MM.1S (cell line): Measurements from ENCODE around the gene CACNB2.

Experiments
- DNase-seq: peaks from one replicate; pipeline ENCODE4 v3.0.0-alpha.2; 2015
- H2AFZ ChIP-seq: fragments of 300-600 bp; sonication (generic); 2 replicates; pipeline ENCODE4 v1.6.0; 2016; ENCODE audit warnings: antibody characterized with exemption, low read length
- H3F3A ChIP-seq: fragments of 300-600 bp; sonication (generic); 2 replicates; pipeline ENCODE4 v1.6.1; 2016; ENCODE audit warnings: mild to moderate bottlenecking, antibody characterized with exemption, low read length, moderate library complexity, mixed read lengths; ENCODE audit not compliant: insufficient read depth
- H3K27ac ChIP-seq: fragments of 300-600 bp; sonication (generic); 2 replicates; pipeline ENCODE4 v1.5.1; 2016; ENCODE audit warnings: mild to moderate bottlenecking, low read length
- H3K27me3 ChIP-seq: fragments of 300-600 bp; sonication (generic); replicated peaks from 2 replicates; pipeline ENCODE4 v1.6.0; 2016; ENCODE audit warnings: low read length; ENCODE audit not compliant: insufficient read depth
- H3K36me3 ChIP-seq: fragments of 300-600 bp; sonication (generic); replicated peaks from 2 replicates; pipeline ENCODE4 v1.6.1; 2016; ENCODE audit warnings: mild to moderate bottlenecking, low read length, mixed read lengths; ENCODE audit not compliant: insufficient read depth
- H3K4me1 ChIP-seq: fragments of 300-600 bp; sonication (generic); 2 replicates; pipeline ENCODE4 v1.6.1; 2016; ENCODE audit warnings: low read length, mixed read lengths
- H3K4me2 ChIP-seq: fragments of 300-600 bp; sonication (generic); 2 replicates; pipeline ENCODE4 v1.6.0; 2016; ENCODE audit warnings: low read depth, low read length
- H3K4me3 ChIP-seq: fragments of 300-600 bp; sonication (generic); 2 replicates; pipeline ENCODE4 v1.5.1; 2016; ENCODE audit warnings: low read length, mixed read lengths
- H3K79me2 ChIP-seq: fragments of 300-600 bp; sonication (generic); 2 replicates; pipeline ENCODE4 v1.6.1; 2016; ENCODE audit warnings: mixed run types, low read length, mixed read lengths
- H3K9ac ChIP-seq: fragments of 300-600 bp; sonication (generic); 2 replicates; pipeline ENCODE4 v1.6.1; 2016; ENCODE audit warnings: low read length, mixed read lengths
- H3K9me2 ChIP-seq: fragments of 300-600 bp; sonication (generic); replicated peaks from 2 replicates; pipeline ENCODE4 v1.6.1; 2016; ENCODE audit warnings: mild to moderate bottlenecking, low read length, mixed read lengths; ENCODE audit not compliant: insufficient read depth
- H3K9me3 ChIP-seq: fragments of 300-600 bp; sonication (generic); replicated peaks from 2 replicates; pipeline ENCODE4 v1.6.1; 2016; ENCODE audit warnings: mild to moderate bottlenecking, low read length, mixed read lengths; ENCODE audit not compliant: insufficient read depth
- H4K20me1 ChIP-seq: fragments of 300-600 bp; sonication (generic); 2 replicates; pipeline ENCODE4 v1.6.1; 2016; ENCODE audit warnings: mild to moderate bottlenecking, low read length, moderate library complexity, mixed read lengths; ENCODE audit not compliant: insufficient read depth
- EZH2 ChIP-seq: fragments of 300-600 bp; sonication (generic); optimal IDR thresholded peaks from 2 replicates; pipeline ENCODE3; 2017; ENCODE audit warnings: low read depth, mild to moderate bottlenecking, antibody characterized with exemption, low read length, mixed read lengths
- EZH2phosphoT487 ChIP-seq: fragments of 300-600 bp; sonication (generic); IDR thresholded peaks from 2 replicates; pipeline ENCODE4 v1.6.1; 2018; ENCODE audit warnings: antibody characterized with exemption, low read length
- TF ChIP-seq, protein P1 (sequence below): fragments of 300-600 bp; sonication (generic); IDR thresholded peaks from 2 replicates; pipeline ENCODE4 v1.5.1; 2016; ENCODE audit warnings: antibody characterized with exemption, low read length, mixed read lengths

The CACNB2 gene

DNA sequence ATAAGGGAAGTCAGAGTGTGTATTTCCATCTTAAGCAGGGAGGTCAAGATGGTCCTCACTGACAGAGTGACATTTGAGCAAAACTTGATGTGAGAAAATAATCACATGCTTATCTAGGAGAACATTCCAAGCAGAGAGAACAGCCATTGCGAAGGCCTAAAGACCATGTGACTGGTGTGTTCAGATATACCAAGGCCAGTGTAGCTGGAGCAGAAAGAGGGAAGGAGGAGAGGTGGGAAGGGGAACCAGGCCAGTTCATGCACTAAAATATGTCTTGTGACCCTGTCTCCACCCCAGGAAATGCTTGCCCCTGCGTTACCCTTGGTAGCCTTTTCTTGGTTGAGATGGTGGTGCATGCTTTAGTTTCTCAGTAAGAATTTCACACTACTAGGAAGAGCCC, 77.4 kb downstream of the CACNB2 start:
- no peaks in the 10 kb centered on the region for H4K20me1 ChIP-seq
- H3K36me3 ChIP-seq: no peaks in the 10 kb centered on the region
- H3K9me3 ChIP-seq: no peaks in the 10 kb centered on the region
- H3K27me3 ChIP-seq: no peaks in the 10 kb centered on the region
- no peak for DNase-seq
- no peaks in the 10 kb centered on the region for H3K4me1 ChIP-seq
- no peak overlapping the region for H3K27ac ChIP-seq
- H3K9me2 ChIP-seq: no peaks in the 10 kb centered on the region
- H3K79me2 ChIP-seq: no peaks in the 10 kb centered on the region
- H3F3A ChIP-seq: no peaks in the 10 kb centered on the region
- H3K4me3 ChIP-seq: no peak overlapping the region
- no peak overlapping the region for H3K9ac ChIP-seq
- TF ChIP-seq, protein P1, sequence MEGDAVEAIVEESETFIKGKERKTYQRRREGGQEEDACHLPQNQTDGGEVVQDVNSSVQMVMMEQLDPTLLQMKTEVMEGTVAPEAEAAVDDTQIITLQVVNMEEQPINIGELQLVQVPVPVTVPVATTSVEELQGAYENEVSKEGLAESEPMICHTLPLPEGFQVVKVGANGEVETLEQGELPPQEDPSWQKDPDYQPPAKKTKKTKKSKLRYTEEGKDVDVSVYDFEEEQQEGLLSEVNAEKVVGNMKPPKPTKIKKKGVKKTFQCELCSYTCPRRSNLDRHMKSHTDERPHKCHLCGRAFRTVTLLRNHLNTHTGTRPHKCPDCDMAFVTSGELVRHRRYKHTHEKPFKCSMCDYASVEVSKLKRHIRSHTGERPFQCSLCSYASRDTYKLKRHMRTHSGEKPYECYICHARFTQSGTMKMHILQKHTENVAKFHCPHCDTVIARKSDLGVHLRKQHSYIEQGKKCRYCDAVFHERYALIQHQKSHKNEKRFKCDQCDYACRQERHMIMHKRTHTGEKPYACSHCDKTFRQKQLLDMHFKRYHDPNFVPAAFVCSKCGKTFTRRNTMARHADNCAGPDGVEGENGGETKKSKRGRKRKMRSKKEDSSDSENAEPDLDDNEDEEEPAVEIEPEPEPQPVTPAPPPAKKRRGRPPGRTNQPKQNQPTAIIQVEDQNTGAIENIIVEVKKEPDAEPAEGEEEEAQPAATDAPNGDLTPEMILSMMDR: no peak
- TF ChIP-seq EZH2 (no peak), EZH2phosphoT487 (no peak)
- H2AFZ ChIP-seq: no peak overlapping the region
- H3K4me2 ChIP-seq: no peak overlapping the region

DNA sequence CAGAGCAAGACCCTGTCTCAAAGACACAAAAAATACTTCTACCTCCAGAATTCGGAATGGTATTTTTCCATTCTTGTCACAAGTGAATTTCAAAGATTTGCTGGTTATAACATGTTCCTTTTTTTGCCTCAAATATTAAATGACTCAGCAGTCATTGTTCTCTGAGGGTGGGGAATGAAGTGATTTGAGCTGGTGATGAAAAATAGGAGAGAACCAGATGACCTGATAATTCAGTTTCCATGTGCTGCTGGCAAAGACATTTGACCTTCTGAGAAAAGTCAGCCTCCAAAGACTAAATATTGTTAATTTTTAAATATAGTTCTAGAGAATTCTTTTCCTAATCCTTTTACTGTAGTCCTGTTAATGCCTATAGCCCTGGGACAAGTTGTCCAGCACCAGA, 78.9 kb downstream of the CACNB2 start:
- no peak for DNase-seq
- no peaks in the 10 kb centered on the region for H3K9me2 ChIP-seq
- TF ChIP-seq EZH2 (no peak), EZH2phosphoT487 (no peak)
- TF ChIP-seq, protein P1: no peak
- H3K27me3 ChIP-seq: no peaks in the 10 kb centered on the region
- no peaks in the 10 kb centered on the region for H3K79me2 ChIP-seq
- no peaks in the 10 kb centered on the region for H3F3A ChIP-seq
- no peaks in the 10 kb centered on the region for H3K36me3 ChIP-seq
- H3K4me1 ChIP-seq: no peaks in the 10 kb centered on the region
- H3K4me3 ChIP-seq: no peak overlapping the region
- no peaks in the 10 kb centered on the region for H4K20me1 ChIP-seq
- H2AFZ ChIP-seq: no peak overlapping the region
- no peak overlapping the region for H3K27ac ChIP-seq
- H3K4me2 ChIP-seq: no peak overlapping the region
- H3K9me3 ChIP-seq: no peaks in the 10 kb centered on the region
- H3K9ac ChIP-seq: no peak overlapping the region

DNA sequence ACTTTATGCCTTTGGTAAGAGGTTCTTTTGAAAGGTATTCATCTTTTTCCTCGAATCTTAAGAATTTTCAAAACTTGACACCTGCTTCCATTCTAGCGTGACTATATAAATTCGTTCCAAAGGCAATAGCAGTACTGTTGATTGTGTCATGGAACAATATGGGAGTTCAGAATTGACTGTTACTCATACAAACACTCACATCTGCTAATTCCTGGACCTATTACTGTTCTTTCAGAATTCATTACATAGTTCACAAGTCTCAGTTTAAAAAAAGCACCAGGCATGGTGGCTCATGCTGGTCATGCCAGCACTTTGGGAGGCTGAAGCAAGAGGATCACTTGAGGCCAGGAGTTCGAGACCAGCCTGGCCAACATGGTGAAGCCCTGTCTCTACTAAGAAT, 80.9 kb downstream of the CACNB2 start:
- Histone ChIP-seq H3K4me3 (no peak overlapping the region), H3K4me2 (no peak overlapping the region), H3K36me3 (no peaks in the 10 kb centered on the region), H3K27me3 (no peaks in the 10 kb centered on the region), H3F3A (no peaks in the 10 kb centered on the region), H3K9me3 (no peaks in the 10 kb centered on the region), H4K20me1 (no peaks in the 10 kb centered on the region), H3K9ac (no peak overlapping the region), H3K79me2 (no peaks in the 10 kb centered on the region), H3K27ac (no peak overlapping the region), H2AFZ (no peak overlapping the region), H3K9me2 (no peaks in the 10 kb centered on the region), H3K4me1 (no peaks in the 10 kb centered on the region)
- no peak for DNase-seq
- TF ChIP-seq, protein P1: no peak
- TF ChIP-seq EZH2phosphoT487: no peak

DNA sequence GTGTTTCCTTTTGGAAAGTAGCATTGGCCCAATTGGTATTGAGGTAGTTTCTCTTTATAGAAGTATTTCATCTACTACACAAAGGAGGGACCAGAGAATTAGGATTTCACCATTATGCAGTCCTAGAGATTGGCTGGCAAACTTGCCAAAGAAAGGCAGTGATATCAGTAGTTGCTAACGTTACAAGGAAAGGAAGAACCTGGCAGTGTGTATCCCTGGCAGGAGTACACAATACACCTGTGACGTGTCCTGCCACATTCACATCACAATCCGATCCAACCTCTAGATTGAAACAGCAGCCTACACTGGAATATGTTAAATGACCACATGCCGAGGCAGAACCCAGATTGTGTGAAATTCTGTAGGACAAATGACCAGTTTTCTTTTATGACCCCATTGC, 81.7 kb downstream of the CACNB2 start:
- no peak overlapping the region for H3K4me2 ChIP-seq
- H3K79me2 ChIP-seq: no peaks in the 10 kb centered on the region
- H3K4me3 ChIP-seq: no peak overlapping the region
- H3K9me3 ChIP-seq: no peaks in the 10 kb centered on the region
- H3K27ac ChIP-seq: no peak overlapping the region
- no peaks in the 10 kb centered on the region for H3K27me3 ChIP-seq
- no peaks in the 10 kb centered on the region for H3F3A ChIP-seq
- H3K4me1 ChIP-seq: no peaks in the 10 kb centered on the region
- no peaks in the 10 kb centered on the region for H3K36me3 ChIP-seq
- no peak overlapping the region for H3K9ac ChIP-seq
- H4K20me1 ChIP-seq: no peaks in the 10 kb centered on the region
- no peaks in the 10 kb centered on the region for H3K9me2 ChIP-seq
- TF ChIP-seq EZH2: no peak
- no peak for TF ChIP-seq EZH2phosphoT487
- TF ChIP-seq, protein P1: no peak
- DNase-seq: no peak
- no peak overlapping the region for H2AFZ ChIP-seq
